ELR (cell line): ENCODE data around the gene CALM3.

Source experiments
- DNase-seq: peaks from one replicate; pipeline ENCODE4 v3.0.0-alpha.2; 2015; ENCODE audit warnings: low read depth

Gene CALM3

GRCh38 chr19:46637224-46637623 is 36.1 kb downstream of the CALM3 start:
- DNase-seq = no peak

GRCh38 chr19:46639358-46640182 is 38.4 kb downstream of the CALM3 start:
- peak; percentile 70 for DNase-seq

- DNase-seq = no peak
Measured at GRCh38 chr19:46640656-46641055, 39.5 kb downstream of the CALM3 start.

GRCh38 chr19:46644720-46645119 is 43.6 kb downstream of the CALM3 start:
- DNase-seq = no peak

GRCh38 chr19:46646402-46646801 is 45.3 kb downstream of the CALM3 start:
- no peak for DNase-seq

- DNase-seq = no peak
Measured at GRCh38 chr19:46648060-46648960, 47.2 kb downstream of the CALM3 start.

GRCh38 chr19:46648961-46649960 is 48.1 kb downstream of the CALM3 start:
- no peak for DNase-seq

GRCh38 chr19:46650445-46650844 is 49.3 kb downstream of the CALM3 start:
- DNase-seq = no peak

- DNase-seq = no peak
Measured at GRCh38 chr19:46654621-46655152, 53.6 kb downstream of the CALM3 start.

- DNase-seq = no peak
Measured at GRCh38 chr19:46656541-46656940, 55.4 kb downstream of the CALM3 start.

GRCh38 chr19:46659151-46660007 is 58.2 kb downstream of the CALM3 start:
- DNase-seq = peak; percentile 36

- DNase-seq = peak; percentile 18
Measured at GRCh38 chr19:46660008-46660517, 58.9 kb downstream of the CALM3 start.
